Mesothelial cell of epicardium (in vitro differentiated cells): ENCODE results near the gene TSC22D1. TPM values are rescaled to one million over a fixed set of nuclear protein-coding genes. Genes with fewer than 3 reads are reported as not detected.

Experiments
- DNase-seq, 2 experiments: peaks; one replicate each; pipeline ENCODE4 v3.0.0; 2021; ENCODE audit warnings: low spot score in 2 of 2; ENCODE audit not compliant: unreplicated experiment in 2 of 2
- H3K27ac Mint-ChIP-seq: 2 replicates; pipeline ENCODE4 v1.8.0; 2021; ENCODE audit warnings: mixed read lengths
- H3K27me3 Mint-ChIP-seq: 2 replicates; pipeline ENCODE4 v1.8.0; 2021; ENCODE audit warnings: low read depth, mixed read lengths
- H3K36me3 Mint-ChIP-seq: 2 replicates; pipeline ENCODE4 v1.8.0; 2021; ENCODE audit warnings: mixed read lengths
- H3K4me1 Mint-ChIP-seq: 2 replicates; pipeline ENCODE4 v1.8.0; 2021; ENCODE audit warnings: mixed read lengths
- H3K4me3 Mint-ChIP-seq: 2 replicates; pipeline ENCODE4 v1.8.0; 2021; ENCODE audit warnings: mild to moderate bottlenecking, moderate library complexity, mixed read lengths
- H3K9me3 Mint-ChIP-seq: 2 replicates; pipeline ENCODE4 v1.8.0; 2021; ENCODE audit warnings: mixed read lengths
- total RNA-seq: library from RNA; stranded (reverse); gene quantifications from 3 replicates; pipeline ENCODE4 v1.2.1, GENCODE V29; 2021
- TF ChIP-seq, protein P1 (sequence below): fragments of 200-600 bp; sonication (generic); IDR thresholded peaks from one replicate; pipeline ENCODE4 v1.5.0; 2021; ENCODE audit warnings: antibody characterized with exemption; ENCODE audit not compliant: unreplicated experiment

Gene TSC22D1
- total RNA-seq, 1 donor from 2014 or later = 99.5 TPM

- H3K27ac Mint-ChIP-seq = peak overlapping the region; percentile 93
- TF ChIP-seq, protein P1, sequence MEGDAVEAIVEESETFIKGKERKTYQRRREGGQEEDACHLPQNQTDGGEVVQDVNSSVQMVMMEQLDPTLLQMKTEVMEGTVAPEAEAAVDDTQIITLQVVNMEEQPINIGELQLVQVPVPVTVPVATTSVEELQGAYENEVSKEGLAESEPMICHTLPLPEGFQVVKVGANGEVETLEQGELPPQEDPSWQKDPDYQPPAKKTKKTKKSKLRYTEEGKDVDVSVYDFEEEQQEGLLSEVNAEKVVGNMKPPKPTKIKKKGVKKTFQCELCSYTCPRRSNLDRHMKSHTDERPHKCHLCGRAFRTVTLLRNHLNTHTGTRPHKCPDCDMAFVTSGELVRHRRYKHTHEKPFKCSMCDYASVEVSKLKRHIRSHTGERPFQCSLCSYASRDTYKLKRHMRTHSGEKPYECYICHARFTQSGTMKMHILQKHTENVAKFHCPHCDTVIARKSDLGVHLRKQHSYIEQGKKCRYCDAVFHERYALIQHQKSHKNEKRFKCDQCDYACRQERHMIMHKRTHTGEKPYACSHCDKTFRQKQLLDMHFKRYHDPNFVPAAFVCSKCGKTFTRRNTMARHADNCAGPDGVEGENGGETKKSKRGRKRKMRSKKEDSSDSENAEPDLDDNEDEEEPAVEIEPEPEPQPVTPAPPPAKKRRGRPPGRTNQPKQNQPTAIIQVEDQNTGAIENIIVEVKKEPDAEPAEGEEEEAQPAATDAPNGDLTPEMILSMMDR = no peak
- no peaks in the 10 kb centered on the region for H3K9me3 Mint-ChIP-seq
- peaks cover 56% of the 10 kb centered on the region for H3K4me1 Mint-ChIP-seq
- DNase-seq = peak in 1 of 2 experiments; percentile 59
- peaks cover 4% of the 10 kb centered on the region for H3K36me3 Mint-ChIP-seq
- no peaks in the 10 kb centered on the region for H3K27me3 Mint-ChIP-seq
- peak overlapping the region; percentile 96 for H3K4me3 Mint-ChIP-seq
Measured at GRCh38 chr13:44576351-44577235, 463 bp upstream of the TSC22D1 start.

- peak overlapping the region; percentile 92 for H3K27ac Mint-ChIP-seq
- TF ChIP-seq, protein P1 = no peak
Measured at GRCh38 chr13:44575035-44575434, 1.1 kb downstream of the TSC22D1 start.

DNA sequence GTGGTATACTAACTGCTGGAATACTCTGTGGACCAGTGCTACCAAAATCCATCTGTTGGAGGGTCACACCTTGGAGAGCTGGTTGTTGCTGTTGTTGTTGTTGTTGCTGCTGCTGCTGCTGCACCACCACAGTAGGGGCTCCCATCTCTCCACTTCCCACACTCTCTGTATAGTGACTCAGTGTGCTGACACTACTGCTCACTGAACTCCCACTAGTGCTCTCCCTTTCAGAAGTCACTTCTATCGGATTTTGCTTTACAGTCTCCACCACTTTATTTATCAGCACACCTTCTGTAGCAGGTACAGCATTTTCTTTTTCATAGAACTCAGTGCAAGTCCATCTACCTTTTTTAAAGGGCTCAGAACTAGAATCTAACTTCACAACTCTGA lies 1.7 kb downstream of the TSC22D1 start:
- TF ChIP-seq, protein P1 = peak; percentile 7
- no peak for DNase-seq
- peaks cover 60% of the 10 kb centered on the region for H3K4me1 Mint-ChIP-seq
- no peaks in the 10 kb centered on the region for H3K27me3 Mint-ChIP-seq
- H3K4me3 Mint-ChIP-seq = peak overlapping the region; percentile 96
- H3K36me3 Mint-ChIP-seq = peaks cover 4% of the 10 kb centered on the region
- no peaks in the 10 kb centered on the region for H3K9me3 Mint-ChIP-seq
- H3K27ac Mint-ChIP-seq = no peak overlapping the region

More at GRCh38 chr13:44575035-44575434, 1.1 kb downstream of the TSC22D1 start:
- Mint-ChIP-seq H3K27me3 (no peaks in the 10 kb centered on the region), H3K4me3 (peak overlapping the region; percentile 96), H3K36me3 (peaks cover 4% of the 10 kb centered on the region), H3K4me1 (peaks cover 59% of the 10 kb centered on the region), H3K9me3 (no peaks in the 10 kb centered on the region)
- DNase-seq = no peak

DNA sequence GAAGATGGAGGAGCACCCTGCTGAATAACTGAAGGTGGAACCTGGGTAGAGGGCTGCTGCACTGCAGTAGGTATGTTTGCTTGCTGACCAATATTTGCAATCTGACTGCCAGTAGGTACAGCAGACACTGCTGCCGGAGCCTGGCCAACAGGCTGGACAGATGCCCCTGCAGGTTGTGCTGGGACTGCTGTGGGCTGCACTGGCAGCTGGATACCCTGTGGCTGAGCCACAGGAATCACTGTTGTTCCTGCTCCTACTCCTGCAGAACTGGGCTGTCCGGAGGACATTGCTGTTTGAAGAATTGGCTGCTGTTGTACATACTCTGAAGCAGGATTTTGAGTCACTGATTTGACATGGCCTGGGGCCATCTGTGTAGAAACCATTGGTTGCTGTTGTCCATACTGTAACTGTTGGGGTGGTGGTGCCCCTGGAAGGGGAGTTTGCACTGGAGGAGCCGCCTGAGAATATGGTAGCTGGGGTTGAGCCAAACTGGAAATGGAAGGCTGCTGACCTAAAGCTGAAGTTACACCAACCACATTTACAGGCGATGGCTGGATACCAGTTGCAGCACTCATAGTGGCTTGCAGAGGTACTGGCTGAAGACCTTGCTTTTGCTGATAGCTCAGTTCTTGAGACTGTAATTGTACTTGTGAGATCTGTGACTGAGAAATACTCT lies 2.2 kb downstream of the TSC22D1 start:
- Mint-ChIP-seq H3K27ac (no peak overlapping the region), H3K36me3 (peaks cover 8% of the 10 kb centered on the region), H3K4me1 (peaks cover 58% of the 10 kb centered on the region), H3K4me3 (peak overlapping the region; percentile 96), H3K9me3 (no peaks in the 10 kb centered on the region), H3K27me3 (no peaks in the 10 kb centered on the region)
- TF ChIP-seq, protein P1 = peak; percentile 28
- no peak for DNase-seq

GRCh38 chr13:44573071-44573470 lies 3.1 kb downstream of the TSC22D1 start:
- TF ChIP-seq, protein P1 = no peak
- Mint-ChIP-seq H3K27me3 (no peaks in the 10 kb centered on the region), H3K36me3 (peaks cover 9% of the 10 kb centered on the region), H3K4me3 (peak overlapping the region; percentile 28), H3K4me1 (peaks cover 50% of the 10 kb centered on the region), H3K9me3 (peaks cover under 1% of the 10 kb centered on the region), H3K27ac (no peak overlapping the region)
- no peak for DNase-seq
